ENCODE measurements around the gene RFXAP. TPM values are rescaled to one million over a fixed set of nuclear protein-coding genes. Genes with fewer than 3 reads are reported as not detected.

The RFXAP gene
- total RNA-seq, 1 donor from 2014 or later: 5.3 TPM

DNA sequence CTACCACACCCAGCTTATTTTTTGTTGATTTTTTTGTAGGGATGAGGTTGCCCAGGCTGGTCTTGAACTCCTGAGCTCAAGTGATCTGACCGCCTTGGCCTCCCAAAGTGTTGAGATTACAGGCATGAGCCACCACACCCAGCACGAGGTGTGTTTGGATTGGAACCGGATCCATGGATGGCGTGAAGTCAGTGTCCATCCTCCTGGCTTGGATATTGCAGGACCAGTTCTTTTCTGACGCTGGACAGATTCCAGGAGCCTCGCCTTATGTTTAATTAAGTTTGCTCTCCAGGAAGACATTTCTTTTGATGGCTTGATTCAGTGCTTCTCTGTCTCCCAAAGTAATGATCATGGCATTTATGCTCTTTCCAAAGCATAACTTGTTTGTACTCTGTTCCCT, 14.4 kb upstream of the RFXAP start:
- Histone ChIP-seq H3K36me3 (no peaks in the 10 kb centered on the region), H3K9me3 (no peaks in the 10 kb centered on the region), H3K27me3 (no peaks in the 10 kb centered on the region), H3K4me1 (no peaks in the 10 kb centered on the region), H3K27ac (no peak overlapping the region), H3K4me3 (no peak overlapping the region)
- TF ChIP-seq, protein P1, sequence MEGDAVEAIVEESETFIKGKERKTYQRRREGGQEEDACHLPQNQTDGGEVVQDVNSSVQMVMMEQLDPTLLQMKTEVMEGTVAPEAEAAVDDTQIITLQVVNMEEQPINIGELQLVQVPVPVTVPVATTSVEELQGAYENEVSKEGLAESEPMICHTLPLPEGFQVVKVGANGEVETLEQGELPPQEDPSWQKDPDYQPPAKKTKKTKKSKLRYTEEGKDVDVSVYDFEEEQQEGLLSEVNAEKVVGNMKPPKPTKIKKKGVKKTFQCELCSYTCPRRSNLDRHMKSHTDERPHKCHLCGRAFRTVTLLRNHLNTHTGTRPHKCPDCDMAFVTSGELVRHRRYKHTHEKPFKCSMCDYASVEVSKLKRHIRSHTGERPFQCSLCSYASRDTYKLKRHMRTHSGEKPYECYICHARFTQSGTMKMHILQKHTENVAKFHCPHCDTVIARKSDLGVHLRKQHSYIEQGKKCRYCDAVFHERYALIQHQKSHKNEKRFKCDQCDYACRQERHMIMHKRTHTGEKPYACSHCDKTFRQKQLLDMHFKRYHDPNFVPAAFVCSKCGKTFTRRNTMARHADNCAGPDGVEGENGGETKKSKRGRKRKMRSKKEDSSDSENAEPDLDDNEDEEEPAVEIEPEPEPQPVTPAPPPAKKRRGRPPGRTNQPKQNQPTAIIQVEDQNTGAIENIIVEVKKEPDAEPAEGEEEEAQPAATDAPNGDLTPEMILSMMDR (IDR thresholded peaks at IDR 0.05): no peak
- ATAC-seq: no peak
- DNase-seq: no peak
- intact Hi-C loops (cut with DNase I): no loop called here

DNA sequence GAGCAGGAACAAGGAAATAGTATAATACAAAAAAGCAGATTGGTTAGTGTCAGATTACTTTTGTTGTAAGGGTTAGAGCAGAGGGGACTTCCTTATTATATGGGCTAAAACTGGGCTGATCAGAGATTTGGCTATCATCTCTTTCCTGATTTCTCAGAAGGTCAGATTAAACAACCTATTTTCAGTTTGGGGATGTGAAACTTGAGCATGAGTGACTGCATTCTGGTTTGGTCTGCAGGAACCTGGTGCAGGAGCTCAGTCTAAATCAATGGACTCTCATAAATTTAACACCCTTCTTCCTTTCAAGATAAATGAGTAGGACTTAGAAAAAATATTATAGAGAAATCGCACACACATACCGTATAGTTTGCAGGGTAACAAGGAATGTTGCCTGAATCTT, 12.9 kb upstream of the RFXAP start:
- intact Hi-C loops (cut with DNase I): no loop called here
- Histone ChIP-seq H3K4me1 (no peaks in the 10 kb centered on the region), H3K4me3 (no peak overlapping the region), H3K27me3 (no peaks in the 10 kb centered on the region), H3K27ac (no peak overlapping the region), H3K36me3 (no peaks in the 10 kb centered on the region), H3K9me3 (no peaks in the 10 kb centered on the region)
- TF ChIP-seq, protein P1 (IDR thresholded peaks at IDR 0.05): no peak
- no peak for DNase-seq
- no peak for ATAC-seq

DNA sequence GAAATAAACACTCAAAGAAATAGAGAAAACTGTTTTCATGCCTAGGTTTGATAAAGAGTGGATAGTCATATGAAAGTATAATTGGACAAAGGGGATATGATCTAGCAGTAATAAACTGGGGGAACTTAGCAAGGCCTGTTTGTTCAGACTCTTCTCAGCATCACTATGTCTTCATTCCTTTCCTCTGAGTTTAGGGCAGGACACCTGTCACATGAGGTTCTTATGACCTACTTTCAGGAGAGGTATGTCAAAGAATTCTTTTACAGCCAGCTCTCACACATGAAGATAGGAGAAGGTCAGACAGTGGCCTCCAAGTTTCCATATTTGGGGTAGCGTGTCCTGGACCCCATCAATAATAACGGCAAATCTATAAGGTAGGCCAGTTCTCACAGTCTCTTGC, 11.4 kb upstream of the RFXAP start:
- intact Hi-C loops (cut with DNase I): no loop called here
- TF ChIP-seq, protein P1 (IDR thresholded peaks at IDR 0.05): no peak
- DNase-seq (no peak), ATAC-seq (no peak)
- no peak overlapping the region for H3K27ac ChIP-seq
- H3K27me3 ChIP-seq: no peaks in the 10 kb centered on the region
- no peaks in the 10 kb centered on the region for H3K9me3 ChIP-seq
- no peaks in the 10 kb centered on the region for H3K4me1 ChIP-seq
- no peaks in the 10 kb centered on the region for H3K36me3 ChIP-seq
- no peak overlapping the region for H3K4me3 ChIP-seq

DNA sequence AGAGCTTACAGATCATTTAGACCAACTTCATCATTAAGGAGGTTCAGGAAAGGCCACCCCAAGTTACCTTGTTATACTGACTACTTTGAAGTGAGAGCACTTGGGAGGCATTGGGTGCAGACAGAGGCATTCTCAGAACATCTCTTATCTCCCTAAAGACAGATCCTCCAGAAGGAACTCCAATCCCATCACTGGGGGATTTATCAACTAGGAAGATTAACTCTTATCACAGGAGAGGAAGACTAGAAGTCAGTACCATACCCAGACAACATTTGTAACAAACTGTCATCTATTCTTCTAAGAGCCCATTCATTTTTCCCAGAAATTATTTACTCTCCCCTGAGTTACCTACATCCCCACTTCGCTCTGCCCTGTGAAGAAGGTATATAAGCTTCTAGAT, 5.8 kb upstream of the RFXAP start:
- intact Hi-C loops (cut with DNase I): no loop called here
- Histone ChIP-seq H3K27me3 (no peaks in the 10 kb centered on the region), H3K36me3 (no peaks in the 10 kb centered on the region), H3K27ac (no peak overlapping the region), H3K4me3 (no peak overlapping the region), H3K9me3 (no peaks in the 10 kb centered on the region), H3K4me1 (no peaks in the 10 kb centered on the region)
- no peak for DNase-seq
- TF ChIP-seq, protein P1 (IDR thresholded peaks at IDR 0.05): no peak
- no peak for ATAC-seq

DNA sequence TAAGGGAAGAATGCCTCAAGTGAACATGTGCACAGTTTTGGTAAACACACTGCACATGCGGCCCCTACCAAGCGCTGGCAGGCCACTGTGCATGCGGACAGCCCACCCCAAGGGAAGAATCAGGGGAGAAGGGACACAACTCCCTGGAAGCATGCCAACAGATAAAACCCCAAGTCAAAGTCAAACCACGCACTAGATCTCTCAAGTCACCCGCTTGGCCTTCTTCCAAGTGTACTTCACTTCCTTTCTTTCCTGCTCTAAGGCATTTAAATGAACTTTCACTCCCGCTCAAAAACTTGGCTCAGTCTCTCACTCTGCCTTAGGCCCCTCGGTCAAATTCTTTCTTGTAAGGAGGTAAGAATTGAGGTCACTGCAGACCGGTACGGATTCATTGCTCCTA, 4.6 kb upstream of the RFXAP start:
- DNase-seq: no peak
- Histone ChIP-seq H3K36me3 (no peaks in the 10 kb centered on the region), H3K27ac (no peak overlapping the region), H3K27me3 (no peaks in the 10 kb centered on the region), H3K4me3 (no peak overlapping the region), H3K4me1 (no peaks in the 10 kb centered on the region), H3K9me3 (no peaks in the 10 kb centered on the region)
- ATAC-seq: no peak
- intact Hi-C loops (cut with DNase I): no loop called here
- TF ChIP-seq, protein P1 (IDR thresholded peaks at IDR 0.05): no peak

DNA sequence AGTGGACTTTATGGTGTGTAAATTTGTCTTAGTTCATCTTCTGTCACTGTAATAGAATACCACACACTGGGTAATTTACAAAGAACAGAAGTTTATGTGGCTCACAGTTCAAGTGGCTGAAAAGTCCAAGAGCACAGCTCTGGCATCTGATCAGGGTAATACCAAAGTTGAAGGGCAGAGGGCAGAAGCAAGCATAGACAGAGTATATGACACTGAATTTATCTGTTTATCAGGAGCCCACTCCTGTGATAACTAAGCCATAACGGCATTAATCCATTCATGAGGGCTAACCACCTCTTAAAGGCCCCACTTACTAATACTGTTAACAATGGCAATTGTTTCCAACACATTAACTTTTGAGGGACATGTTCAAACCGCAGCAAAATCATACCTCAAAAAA, 4.0 kb upstream of the RFXAP start:
- intact Hi-C loops (cut with DNase I): no loop called here
- TF ChIP-seq, protein P1 (IDR thresholded peaks at IDR 0.05): peak; percentile 29
- ATAC-seq (no peak), DNase-seq (no peak)
- H3K36me3 ChIP-seq: no peaks in the 10 kb centered on the region
- H3K9me3 ChIP-seq: no peaks in the 10 kb centered on the region
- H3K4me3 ChIP-seq: no peak overlapping the region
- H3K27me3 ChIP-seq: no peaks in the 10 kb centered on the region
- peaks cover 2% of the 10 kb centered on the region for H3K4me1 ChIP-seq
- no peak overlapping the region for H3K27ac ChIP-seq
